IMR-90 (cell line): ENCODE results near the gene PIK3R5. TPM values are rescaled to one million over a fixed set of nuclear protein-coding genes. Genes with fewer than 3 reads are reported as not detected.

ENCODE experiments used
- ATAC-seq: fragments of 200-7000 bp; cut with Tn5 transposase; 2 replicates; pipeline ENCODE4 v1.9.1; 2020; ENCODE audit warnings: low read depth, mild to moderate bottlenecking, moderate library complexity
- BruUV-seq: library from RNA; stranded (reverse); fragments of 400-500 nt; replicated peaks from 2 replicates; lab custom pipeline; 2021; lab: Mats Ljungman, UMichigan
- CTCF ChIA-PET: fragments of 300-600 bp; formaldehyde crosslinking; extraction: SDS; loops from one replicate; lab custom pipeline; 2021; ENCODE audit warnings: antibody characterized with exemption; lab: Yijun Ruan, JAX
- POLR2A ChIA-PET: fragments of 300-600 bp; sonication (Branson Sonifier 250); formaldehyde crosslinking; loops from one replicate; lab custom pipeline; 2022; ENCODE audit warnings: antibody characterized with exemption; ENCODE audit not compliant: unreplicated experiment; lab: Charles Lee
- DNase-seq: peaks from one replicate; pipeline ENCODE4 v3.0.0; 2013
- H2AFZ ChIP-seq: replicated peaks from 2 replicates; pipeline ENCODE3; 2013; ENCODE audit warnings: low read length, mild to moderate bottlenecking; ENCODE audit not compliant: poor library complexity
- H2AK5ac ChIP-seq: 2 replicates; pipeline ENCODE4 v1.6.1; 2013; ENCODE audit warnings: low read depth, low read length, inconsistent platforms
- H2AK9ac ChIP-seq: replicated peaks from 2 replicates; pipeline ENCODE3; 2013; ENCODE audit warnings: mild to moderate bottlenecking, low read depth, low read length, moderate library complexity; ENCODE audit not compliant: poor library complexity
- H2BK120ac ChIP-seq: 2 replicates; pipeline ENCODE4 v1.6.1; 2013; ENCODE audit warnings: low read depth, low read length, inconsistent platforms
- H2BK15ac ChIP-seq: 3 replicates; pipeline ENCODE4 v1.6.1; 2013; ENCODE audit warnings: low read depth, low read length, inconsistent platforms
- H2BK20ac ChIP-seq: 2 replicates; pipeline ENCODE4 v1.6.1; 2013; ENCODE audit warnings: low read depth, mild to moderate bottlenecking, inconsistent platforms, low read length, moderate library complexity
- H2BK5ac ChIP-seq: 2 replicates; pipeline ENCODE4 v1.6.1; 2013; ENCODE audit warnings: mild to moderate bottlenecking, low read depth, low read length, inconsistent platforms; ENCODE audit not compliant: poor library complexity, severe bottlenecking
- H3K14ac ChIP-seq: replicated peaks from 2 replicates; pipeline ENCODE4 v1.6.1; 2013; ENCODE audit warnings: low read depth, low read length, inconsistent platforms
- H3K18ac ChIP-seq: 2 replicates; pipeline ENCODE4 v1.6.1; 2013; ENCODE audit warnings: low read depth, low read length, control low read depth
- H3K23ac ChIP-seq: 2 replicates; pipeline ENCODE4 v1.6.1; 2013; ENCODE audit warnings: low read depth, low read length, inconsistent platforms
- H3K27ac ChIP-seq: 2 replicates; pipeline ENCODE4 v1.5.1; 2013; ENCODE audit warnings: mild to moderate bottlenecking, control low read depth, low read length; ENCODE audit not compliant: insufficient read depth
- H3K27me3 ChIP-seq: 2 replicates; pipeline ENCODE4 v1.6.1; 2013; ENCODE audit warnings: low read length; ENCODE audit not compliant: control insufficient read depth, insufficient read depth
- H3K36me3 ChIP-seq: 2 replicates; pipeline ENCODE4 v1.6.1; 2013; ENCODE audit warnings: low read length, mixed read lengths; ENCODE audit not compliant: control insufficient read depth, insufficient read depth
- H3K4ac ChIP-seq: 2 replicates; pipeline ENCODE4 v1.6.1; 2013; ENCODE audit warnings: low read depth, low read length, inconsistent platforms
- H3K4me1 ChIP-seq: 2 replicates; pipeline ENCODE4 v1.6.1; 2013; ENCODE audit warnings: low read length, mixed read lengths; ENCODE audit not compliant: control insufficient read depth, insufficient read depth
- H3K4me2 ChIP-seq: 2 replicates; pipeline ENCODE4 v1.6.1; 2013; ENCODE audit warnings: low read depth, mild to moderate bottlenecking, control low read depth, low read length, moderate library complexity
- H3K4me3 ChIP-seq: 2 replicates; pipeline ENCODE4 v1.5.1; 2013; ENCODE audit warnings: low read depth, mild to moderate bottlenecking, control low read depth, low read length, moderate library complexity; ENCODE audit not compliant: insufficient read depth
- H3K56ac ChIP-seq: 2 replicates; pipeline ENCODE4 v1.6.1; 2013; ENCODE audit warnings: low read length, inconsistent platforms; ENCODE audit not compliant: insufficient read depth; ENCODE audit errors: extremely low read depth
- H3K79me1 ChIP-seq, 2 experiments: 2 replicates each; pipeline ENCODE4 v1.6.1; 2013; ENCODE audit warnings: low read length in 2 of 2, inconsistent platforms in 1 of 2, low read depth in 1 of 2
- H3K9ac ChIP-seq: 2 replicates; pipeline ENCODE4 v1.6.1; 2013; ENCODE audit warnings: low read depth, low read length, control low read depth
- H3K9me1 ChIP-seq: 2 replicates; pipeline ENCODE4 v1.6.1; 2013; ENCODE audit warnings: low read length, inconsistent platforms; ENCODE audit not compliant: insufficient read depth
- H3K9me3 ChIP-seq: 2 replicates; pipeline ENCODE4 v1.6.1; 2013; ENCODE audit warnings: low read length; ENCODE audit not compliant: control insufficient read depth, insufficient read depth
- H4K20me1 ChIP-seq: 2 replicates; pipeline ENCODE4 v1.6.1; 2013; ENCODE audit warnings: low read length, inconsistent platforms; ENCODE audit not compliant: insufficient read depth
- H4K5ac ChIP-seq: 2 replicates; pipeline ENCODE4 v1.6.1; 2013; ENCODE audit warnings: mild to moderate bottlenecking, low read depth, low read length, control low read depth
- H4K8ac ChIP-seq, 2 experiments: 2 replicates each; pipeline ENCODE4 v1.6.1; 2013; ENCODE audit warnings: low read depth in 2 of 2, low read length in 2 of 2, control low read depth in 1 of 2, inconsistent platforms in 1 of 2
- H4K91ac ChIP-seq: 2 replicates; pipeline ENCODE4 v1.6.1; 2013; ENCODE audit warnings: low read depth, low read length, inconsistent platforms; ENCODE audit not compliant: insufficient read depth
- BHLHE40 ChIP-seq: fragments of 150-350 bp; IDR thresholded peaks from 2 replicates; pipeline ENCODE4 v1.6.1; 2016; ENCODE audit warnings: mild to moderate bottlenecking, low read depth, low read length
- CEBPB ChIP-seq: IDR thresholded peaks from 2 replicates; pipeline ENCODE4 v1.6.1; 2012; ENCODE audit warnings: low read depth, low read length, improper control_type of control experiment
- CHD1 ChIP-seq: IDR thresholded peaks from 2 replicates; pipeline ENCODE4 v1.6.1; 2012; ENCODE audit warnings: low read depth, low read length, improper control_type of control experiment
- FOS ChIP-seq: fragments of 150-350 bp; IDR thresholded peaks from 2 replicates; pipeline ENCODE4 v1.6.1; 2016; ENCODE audit warnings: low read depth, low read length
- MAFK ChIP-seq: IDR thresholded peaks from 2 replicates; pipeline ENCODE4 v1.6.1; 2012; ENCODE audit warnings: low read depth, low read length, improper control_type of control experiment
- MXI1 ChIP-seq: IDR thresholded peaks from 2 replicates; pipeline ENCODE4 v1.6.1; 2012; ENCODE audit warnings: low read depth, mild to moderate bottlenecking, low read length, moderate library complexity, borderline replicate concordance
- NFE2L2 ChIP-seq: fragments of 150-350 bp; IDR thresholded peaks from 2 replicates; pipeline ENCODE4 v1.6.1; 2016; ENCODE audit warnings: low read depth, mild to moderate bottlenecking, low read length
- RAD21 ChIP-seq: IDR thresholded peaks from 2 replicates; pipeline ENCODE4 v1.6.1; 2012; ENCODE audit warnings: low read length, improper control_type of control experiment
- RCOR1 ChIP-seq: IDR thresholded peaks from 2 replicates; pipeline ENCODE4 v1.6.1; 2012; ENCODE audit warnings: mild to moderate bottlenecking, low read length, improper control_type of control experiment; ENCODE audit not compliant: insufficient replicate concordance
- RFX5 ChIP-seq: IDR thresholded peaks from 2 replicates; pipeline ENCODE4 v1.8.0; 2012; ENCODE audit warnings: low read depth, mild to moderate bottlenecking, low read length, moderate library complexity
- SMC3 ChIP-seq: fragments of 150-350 bp; IDR thresholded peaks from 2 replicates; pipeline ENCODE4 v1.6.1; 2016; ENCODE audit warnings: low read depth, mild to moderate bottlenecking, antibody characterized with exemption, low read length, moderate library complexity
- WGBS, 2 experiments: methylation state at CpG; one replicate each; pipeline versions ENCODE4 v1.1.5 to v1.1.7; 2013; ENCODE audit warnings: missing lambda C conversion rate in 2 of 2; ENCODE audit not compliant: insufficient read length in 1 of 2; ENCODE audit errors: extremely low coverage in 2 of 2; 5-methylcytosine and 5-hydroxymethylcytosine counted together
- dilution Hi-C: fragments of 300-500 bp; cut with HindIII; formaldehyde crosslinking; loops from one replicate; pipeline ENCODE4 v1.14.3; 2018; ENCODE audit warnings: low sequenced_read_pairs; ENCODE audit not compliant: unreplicated experiment
- in situ Hi-C: fragments of 300-500 bp; cut with MboI; formaldehyde crosslinking; loops from 3 replicates; pipeline ENCODE4 v1.14.3; 2019; ENCODE audit warnings: low sequenced_read_pairs, inconsistent platforms, mixed read lengths
- intact Hi-C: fragments of 100-400 bp; cut with micrococcal nuclease; formaldehyde crosslinking; loops from 2 replicates; pipeline ENCODE4 v1.10.0; 2022
- polyA plus RNA-seq, 3 experiments: library from polyadenylated mRNA; depleted of rRNA; stranded (reverse); fragments of >200 nt; gene quantifications; 2 replicates each; pipeline ENCODE4 v1.2.3, GENCODE V29; 2012; ENCODE audit warnings: low replicate concordance in 1 of 3
- total RNA-seq: library from RNA; depleted of rRNA; stranded (reverse); fragments of >200 nt; gene quantifications from 2 replicates; pipeline ENCODE4 v1.2.3, GENCODE V29; 2012
- TF ChIP-seq, protein P1 (sequence below): conservative IDR thresholded peaks from 2 replicates; pipeline ENCODE4 v1.5.1; 2012; ENCODE audit warnings: mild to moderate bottlenecking, low read depth, low read length, improper control_type of control experiment
- TF ChIP-seq, protein P2 (sequence below): fragments of 150-350 bp; IDR thresholded peaks from 2 replicates; pipeline ENCODE4 v1.6.1; 2016; ENCODE audit warnings: low read depth, mild to moderate bottlenecking, low read length, moderate library complexity, borderline replicate concordance
- TF ChIP-seq, protein P3 (sequence below): fragments of 150-350 bp; IDR thresholded peaks from 2 replicates; pipeline ENCODE4 v1.6.1; 2017; ENCODE audit warnings: mild to moderate bottlenecking, antibody characterized with exemption, low read length, low read depth

PIK3R5 gene
- total and polyA plus RNA-seq, 2 of the 4 experiments (the other 2 are of a cell fraction) = not detected

DNA sequence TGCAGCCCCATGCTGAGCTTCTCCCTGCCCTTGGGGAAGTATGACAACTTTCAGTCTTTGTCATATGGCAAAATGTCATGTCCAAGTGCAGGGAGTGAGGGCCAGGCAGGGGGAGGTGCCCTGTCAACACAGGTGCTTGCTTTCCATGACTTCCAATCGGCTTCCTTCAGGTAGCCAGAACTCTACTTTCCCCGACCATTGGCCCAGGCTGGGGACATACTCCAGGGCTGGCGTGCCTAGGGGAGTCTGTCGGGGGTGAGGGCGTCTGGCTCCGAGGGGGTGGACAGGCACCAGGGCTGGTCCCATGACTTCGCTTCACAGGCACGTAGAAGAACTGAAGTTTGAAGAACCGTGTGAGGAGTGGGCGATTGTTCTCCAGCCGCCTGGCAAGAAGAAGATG is 78.2 kb downstream of the PIK3R5 start:
- Histone ChIP-seq H3K79me1 (no peaks in the 10 kb centered on the region), H2BK5ac (no peak overlapping the region), H3K9ac (no peak overlapping the region), H3K36me3 (no peaks in the 10 kb centered on the region), H3K27me3 (no peaks in the 10 kb centered on the region), H3K4me2 (no peak overlapping the region), H3K56ac (no peak overlapping the region), H2AK9ac (no peak overlapping the region), H3K9me1 (no peaks in the 10 kb centered on the region), H4K8ac (no peak overlapping the region), H3K4me1 (no peaks in the 10 kb centered on the region), H4K91ac (no peak overlapping the region), H4K20me1 (no peaks in the 10 kb centered on the region), H3K23ac (no peak overlapping the region), H2BK120ac (no peak overlapping the region), H2AFZ (no peak overlapping the region), H3K14ac (no peak overlapping the region), H4K5ac (no peak overlapping the region), H3K4ac (no peak overlapping the region), H3K4me3 (no peak overlapping the region), H3K18ac (no peak overlapping the region), H3K27ac (no peak overlapping the region), H2AK5ac (no peak overlapping the region), H2BK15ac (no peak overlapping the region), H2BK20ac (no peak overlapping the region), H3K9me3 (no peaks in the 10 kb centered on the region; the same call in 1 of the 2 replicates)
- TF ChIP-seq RFX5 (no peak), MAFK (no peak), CEBPB (no peak), NFE2L2 (no peak), RAD21 (no peak), FOS (no peak), BHLHE40 (no peak), RCOR1 (no peak), MXI1 (no peak), SMC3 (no peak), CHD1 (no peak)
- TF ChIP-seq, protein P1, sequence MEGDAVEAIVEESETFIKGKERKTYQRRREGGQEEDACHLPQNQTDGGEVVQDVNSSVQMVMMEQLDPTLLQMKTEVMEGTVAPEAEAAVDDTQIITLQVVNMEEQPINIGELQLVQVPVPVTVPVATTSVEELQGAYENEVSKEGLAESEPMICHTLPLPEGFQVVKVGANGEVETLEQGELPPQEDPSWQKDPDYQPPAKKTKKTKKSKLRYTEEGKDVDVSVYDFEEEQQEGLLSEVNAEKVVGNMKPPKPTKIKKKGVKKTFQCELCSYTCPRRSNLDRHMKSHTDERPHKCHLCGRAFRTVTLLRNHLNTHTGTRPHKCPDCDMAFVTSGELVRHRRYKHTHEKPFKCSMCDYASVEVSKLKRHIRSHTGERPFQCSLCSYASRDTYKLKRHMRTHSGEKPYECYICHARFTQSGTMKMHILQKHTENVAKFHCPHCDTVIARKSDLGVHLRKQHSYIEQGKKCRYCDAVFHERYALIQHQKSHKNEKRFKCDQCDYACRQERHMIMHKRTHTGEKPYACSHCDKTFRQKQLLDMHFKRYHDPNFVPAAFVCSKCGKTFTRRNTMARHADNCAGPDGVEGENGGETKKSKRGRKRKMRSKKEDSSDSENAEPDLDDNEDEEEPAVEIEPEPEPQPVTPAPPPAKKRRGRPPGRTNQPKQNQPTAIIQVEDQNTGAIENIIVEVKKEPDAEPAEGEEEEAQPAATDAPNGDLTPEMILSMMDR = no peak
- TF ChIP-seq, protein P2, sequence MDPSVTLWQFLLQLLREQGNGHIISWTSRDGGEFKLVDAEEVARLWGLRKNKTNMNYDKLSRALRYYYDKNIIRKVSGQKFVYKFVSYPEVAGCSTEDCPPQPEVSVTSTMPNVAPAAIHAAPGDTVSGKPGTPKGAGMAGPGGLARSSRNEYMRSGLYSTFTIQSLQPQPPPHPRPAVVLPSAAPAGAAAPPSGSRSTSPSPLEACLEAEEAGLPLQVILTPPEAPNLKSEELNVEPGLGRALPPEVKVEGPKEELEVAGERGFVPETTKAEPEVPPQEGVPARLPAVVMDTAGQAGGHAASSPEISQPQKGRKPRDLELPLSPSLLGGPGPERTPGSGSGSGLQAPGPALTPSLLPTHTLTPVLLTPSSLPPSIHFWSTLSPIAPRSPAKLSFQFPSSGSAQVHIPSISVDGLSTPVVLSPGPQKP = no peak
- TF ChIP-seq, protein P3, sequence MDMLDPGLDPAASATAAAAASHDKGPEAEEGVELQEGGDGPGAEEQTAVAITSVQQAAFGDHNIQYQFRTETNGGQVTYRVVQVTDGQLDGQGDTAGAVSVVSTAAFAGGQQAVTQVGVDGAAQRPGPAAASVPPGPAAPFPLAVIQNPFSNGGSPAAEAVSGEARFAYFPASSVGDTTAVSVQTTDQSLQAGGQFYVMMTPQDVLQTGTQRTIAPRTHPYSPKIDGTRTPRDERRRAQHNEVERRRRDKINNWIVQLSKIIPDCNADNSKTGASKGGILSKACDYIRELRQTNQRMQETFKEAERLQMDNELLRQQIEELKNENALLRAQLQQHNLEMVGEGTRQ = no peak
- ATAC-seq (no peak), DNase-seq (no peak)
- dilution Hi-C loops = no loop called here
- BruUV-seq = no TSS peak
- no CpG with 5 or more reads among the region's 11 CpGs for WGBS, 2 experiments
- ChIA-PET POLR2A (no interaction called here), CTCF (no interaction called here)
- intact Hi-C loops = no loop called here
- in situ Hi-C loops = no loop called here
